SK-N-SH (cell line): Measurements from ENCODE around the gene NLGN1. TPM values are rescaled to one million over a fixed set of nuclear protein-coding genes. Genes with fewer than 3 reads are reported as not detected.

Experiments used
- CTCF ChIA-PET: fragments of 300-600, 350-600 bp; formaldehyde crosslinking; extraction: SDS; loops from one replicate; lab custom pipeline; 2021; lab: Yijun Ruan, JAX
- POLR2A ChIA-PET: fragments of 350-600 bp; sonication (Branson Sonifier 250); formaldehyde crosslinking; extraction: SDS; loops from one replicate; lab custom pipeline; 2020; ENCODE audit warnings: antibody characterized with exemption, inconsistent platforms; lab: Yijun Ruan, JAX
- DNase-seq: peaks from one replicate; pipeline ENCODE4 v3.0.0; 2012
- H2AFZ ChIP-seq: fragments of 200-600 bp; sonication (generic); 2 replicates; pipeline ENCODE4 v1.8.1; 2016; ENCODE audit warnings: antibody characterized with exemption, mild to moderate bottlenecking, low read depth
- H3F3A ChIP-seq: fragments of 200-600 bp; sonication (generic); replicated peaks from 2 replicates; pipeline ENCODE3; 2016; ENCODE audit warnings: antibody characterized with exemption, mild to moderate bottlenecking; ENCODE audit not compliant: insufficient read depth
- H3K27ac ChIP-seq, 2 experiments: fragments of 200-500 bp in 1 of 2; fragments of 200-600 bp in 1 of 2; sonication (Bioruptor generic) in 1 of 2; sonication (generic), shearing (Covaris generic) in 1 of 2; 2 replicates each; pipeline versions ENCODE4 v1.5.1 to v1.6.1; 2014 to 2016; ENCODE audit warnings: low read depth in 2 of 2, inconsistent platforms in 1 of 2, low read length in 1 of 2, mild to moderate bottlenecking in 1 of 2, mixed read lengths in 1 of 2
- H3K27me3 ChIP-seq: fragments of 200-600 bp; sonication (generic), shearing (Covaris generic); 2 replicates; pipeline ENCODE4 v1.6.1; 2016; ENCODE audit warnings: mixed run types; ENCODE audit not compliant: insufficient read depth
- H3K36me3 ChIP-seq, 2 experiments: fragments of 200-500 bp in 1 of 2; fragments of 200-600 bp in 1 of 2; sonication (Bioruptor generic) in 1 of 2; sonication (generic) in 1 of 2; replicated peaks in 1 of 2; 2 replicates each; pipeline versions ENCODE3 to v1.5.1; 2014 to 2016; ENCODE audit warnings: low read length in 1 of 2, mild to moderate bottlenecking in 1 of 2; ENCODE audit not compliant: insufficient read depth in 2 of 2, control insufficient read depth in 1 of 2
- H3K4me1 ChIP-seq, 2 experiments: fragments of 200-500 bp in 1 of 2; fragments of 200-600 bp in 1 of 2; sonication (Bioruptor generic) in 1 of 2; sonication (generic), shearing (Covaris generic) in 1 of 2; 2 replicates each; pipeline versions ENCODE4 v1.5.1 to v1.6.1; 2014 to 2016; ENCODE audit warnings: low read depth in 1 of 2, low read length in 1 of 2, mixed run types in 1 of 2; ENCODE audit not compliant: insufficient read depth in 2 of 2, control insufficient read depth in 1 of 2
- H3K4me2 ChIP-seq: fragments of 200-600 bp; sonication (generic), shearing (Covaris generic); 2 replicates; pipeline ENCODE4 v1.6.1; 2017; ENCODE audit warnings: mixed run types
- H3K4me3 ChIP-seq, 2 experiments: fragments of 200-500 bp in 1 of 2; fragments of 200-600 bp in 1 of 2; sonication (Bioruptor generic) in 1 of 2; sonication (generic), shearing (Covaris generic) in 1 of 2; 2 replicates each; pipeline versions ENCODE4 v1.5.1 to v1.8.1; 2014 to 2016; ENCODE audit warnings: low read depth in 2 of 2, inconsistent platforms in 1 of 2, low read length in 1 of 2, mild to moderate bottlenecking in 1 of 2, mixed read lengths in 1 of 2, moderate library complexity in 1 of 2
- H3K79me2 ChIP-seq: fragments of 200-600 bp; sonication (generic); 2 replicates; pipeline ENCODE4 v1.8.1; 2017; ENCODE audit warnings: mild to moderate bottlenecking; ENCODE audit not compliant: insufficient read depth
- H3K9ac ChIP-seq: fragments of 200-600 bp; sonication (generic); 2 replicates; pipeline ENCODE4 v1.6.1; 2017; ENCODE audit warnings: mixed run types
- H3K9me2 ChIP-seq: fragments of 200-600 bp; sonication (generic); 2 replicates; pipeline ENCODE4 v1.6.1; 2017; ENCODE audit warnings: mixed run types
- H3K9me3 ChIP-seq: fragments of 200-600 bp; sonication (generic); 2 replicates; pipeline ENCODE4 v1.6.1; 2017; ENCODE audit warnings: mixed run types, mild to moderate bottlenecking, moderate library complexity
- H4K20me1 ChIP-seq: fragments of 200-600 bp; sonication (generic); 2 replicates; pipeline ENCODE4 v1.6.1; 2017; ENCODE audit warnings: mild to moderate bottlenecking, mixed run types; ENCODE audit not compliant: insufficient read depth
- CHD2 ChIP-seq: fragments of 150-350 bp; IDR thresholded peaks from 2 replicates; pipeline ENCODE4 v1.6.1; 2018; ENCODE audit warnings: low read length; ENCODE audit not compliant: partially characterized antibody
- ELF1 ChIP-seq: IDR thresholded peaks from 2 replicates; pipeline ENCODE4 v1.4.0; 2012
- EZH2phosphoT487 ChIP-seq: fragments of 200-600 bp; sonication (generic); IDR thresholded peaks from 2 replicates; pipeline ENCODE4 v1.6.1; 2017; ENCODE audit warnings: low read depth, mixed run types, mild to moderate bottlenecking, antibody characterized with exemption, moderate library complexity, borderline replicate concordance
- FOSL2 ChIP-seq: IDR thresholded peaks from 2 replicates; pipeline ENCODE4 v1.4.0; 2012; ENCODE audit warnings: low read depth, mild to moderate bottlenecking, moderate library complexity, borderline replicate concordance
- GABPA ChIP-seq: IDR thresholded peaks from 2 replicates; pipeline ENCODE4 v1.4.0; 2012; ENCODE audit warnings: low read depth, mild to moderate bottlenecking
- GATA2 ChIP-seq: sonication (generic); formaldehyde crosslinking; IDR thresholded peaks from 2 replicates; pipeline ENCODE4 v1.5.0; 2020; ENCODE audit warnings: mild to moderate bottlenecking, missing genetic modification reagents
- JUND ChIP-seq: IDR thresholded peaks from 2 replicates; pipeline ENCODE4 v1.4.0; 2012
- MEF2A ChIP-seq: IDR thresholded peaks from 2 replicates; pipeline ENCODE4 v1.4.0; 2012; ENCODE audit warnings: low read depth, borderline replicate concordance
- NFIC ChIP-seq: IDR thresholded peaks from 2 replicates; pipeline ENCODE4 v1.4.0; 2012; ENCODE audit warnings: borderline replicate concordance
- TAF1 ChIP-seq: IDR thresholded peaks from 2 replicates; pipeline ENCODE4 v1.6.1; 2012; ENCODE audit warnings: low read depth, mild to moderate bottlenecking, low read length, moderate library complexity, borderline replicate concordance
- TEAD4 ChIP-seq: IDR thresholded peaks from 2 replicates; pipeline ENCODE4 v1.4.0; 2012; ENCODE audit warnings: mild to moderate bottlenecking, borderline replicate concordance; ENCODE audit not compliant: insufficient read depth
- YY1 ChIP-seq: IDR thresholded peaks from 2 replicates; pipeline ENCODE4 v1.4.0; 2012; ENCODE audit warnings: low read depth, mild to moderate bottlenecking
- WGBS: methylation state at CpG from one replicate; pipeline ENCODE4 v1.1.6; 2017; ENCODE audit warnings: low lambda C conversion rate; 5-methylcytosine and 5-hydroxymethylcytosine counted together
- polyA plus RNA-seq, 3 experiments: library from polyadenylated mRNA; depleted of rRNA; stranded (reverse); fragments of >200 nt; gene quantifications; 2 replicates each; pipeline ENCODE4 v1.2.3, GENCODE V29; 2012
- TF ChIP-seq, protein P1 (sequence below): fragments of 150-350 bp; IDR thresholded peaks from 2 replicates; pipeline ENCODE4 v1.6.1; 2016; ENCODE audit warnings: mild to moderate bottlenecking, low read depth, low read length
- TF ChIP-seq, protein P2 (sequence below): fragments of 150-350 bp; IDR thresholded peaks from 2 replicates; pipeline ENCODE4 v1.6.1; 2017; ENCODE audit warnings: antibody characterized with exemption, low read length, low read depth, borderline replicate concordance
- TF ChIP-seq, protein P3 (sequence below): IDR thresholded peaks from 2 replicates; pipeline ENCODE4 v1.4.0; 2012; ENCODE audit warnings: low read depth
- TF ChIP-seq, protein P4 (sequence below): fragments of 200-600 bp; sonication (generic); IDR thresholded peaks from 2 replicates; pipeline ENCODE4 v1.6.1; 2017; ENCODE audit warnings: antibody characterized with exemption, mild to moderate bottlenecking, moderate library complexity
- TF ChIP-seq, protein P5 (sequence below): IDR thresholded peaks from 2 replicates; pipeline ENCODE4; 2012

Gene NLGN1
- polyA plus RNA-seq, 1 of the 3 experiments (the other 2 are of a cell fraction): 1.5 TPM

GRCh38 chr3:174132006-174132405, 734.5 kb downstream of the NLGN1 start (continued):
- TF ChIP-seq NFIC: no peak
- no peak for TF ChIP-seq YY1
- no peak for TF ChIP-seq GATA2 (CRISPR knock-in tag)
- TF ChIP-seq, protein P1, sequence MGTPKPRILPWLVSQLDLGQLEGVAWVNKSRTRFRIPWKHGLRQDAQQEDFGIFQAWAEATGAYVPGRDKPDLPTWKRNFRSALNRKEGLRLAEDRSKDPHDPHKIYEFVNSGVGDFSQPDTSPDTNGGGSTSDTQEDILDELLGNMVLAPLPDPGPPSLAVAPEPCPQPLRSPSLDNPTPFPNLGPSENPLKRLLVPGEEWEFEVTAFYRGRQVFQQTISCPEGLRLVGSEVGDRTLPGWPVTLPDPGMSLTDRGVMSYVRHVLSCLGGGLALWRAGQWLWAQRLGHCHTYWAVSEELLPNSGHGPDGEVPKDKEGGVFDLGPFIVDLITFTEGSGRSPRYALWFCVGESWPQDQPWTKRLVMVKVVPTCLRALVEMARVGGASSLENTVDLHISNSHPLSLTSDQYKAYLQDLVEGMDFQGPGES: no peak
- TF ChIP-seq JUND: no peak

GRCh38 chr3:174132421-174133042, 735.0 kb downstream of the NLGN1 start:
- H3K4me2 ChIP-seq: no peak overlapping the region
- H3K4me1 ChIP-seq: 0 out of 4 replicates have a peak, but pooled peaks cover 0 to 6% of the 10 kb centered on the region in 2 experiments
- DNase-seq: no peak
- no peak overlapping the region for H3K9ac ChIP-seq
- TF ChIP-seq, protein P2, sequence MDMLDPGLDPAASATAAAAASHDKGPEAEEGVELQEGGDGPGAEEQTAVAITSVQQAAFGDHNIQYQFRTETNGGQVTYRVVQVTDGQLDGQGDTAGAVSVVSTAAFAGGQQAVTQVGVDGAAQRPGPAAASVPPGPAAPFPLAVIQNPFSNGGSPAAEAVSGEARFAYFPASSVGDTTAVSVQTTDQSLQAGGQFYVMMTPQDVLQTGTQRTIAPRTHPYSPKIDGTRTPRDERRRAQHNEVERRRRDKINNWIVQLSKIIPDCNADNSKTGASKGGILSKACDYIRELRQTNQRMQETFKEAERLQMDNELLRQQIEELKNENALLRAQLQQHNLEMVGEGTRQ: no peak
- TF ChIP-seq, all 33 proteins: peak for 0
- no peaks in the 10 kb centered on the region for H3K9me2 ChIP-seq
- 85% methylated on average over 5 of the region's 5 CpGs for WGBS
- H3K4me3 ChIP-seq: no peak overlapping the region
- H3K79me2 ChIP-seq: no peaks in the 10 kb centered on the region
- no peak overlapping the region for H2AFZ ChIP-seq
- H3K9me3 ChIP-seq: no peaks in the 10 kb centered on the region
- CTCF ChIA-PET: no interaction called here
- H3K27me3 ChIP-seq: no peaks in the 10 kb centered on the region
- no peaks in the 10 kb centered on the region for H3F3A ChIP-seq
- no peaks in the 10 kb centered on the region for H4K20me1 ChIP-seq
- H3K36me3 ChIP-seq: no peaks in the 10 kb centered on the region
- POLR2A ChIA-PET: no interaction called here
- H3K27ac ChIP-seq: no peak overlapping the region

DNA sequence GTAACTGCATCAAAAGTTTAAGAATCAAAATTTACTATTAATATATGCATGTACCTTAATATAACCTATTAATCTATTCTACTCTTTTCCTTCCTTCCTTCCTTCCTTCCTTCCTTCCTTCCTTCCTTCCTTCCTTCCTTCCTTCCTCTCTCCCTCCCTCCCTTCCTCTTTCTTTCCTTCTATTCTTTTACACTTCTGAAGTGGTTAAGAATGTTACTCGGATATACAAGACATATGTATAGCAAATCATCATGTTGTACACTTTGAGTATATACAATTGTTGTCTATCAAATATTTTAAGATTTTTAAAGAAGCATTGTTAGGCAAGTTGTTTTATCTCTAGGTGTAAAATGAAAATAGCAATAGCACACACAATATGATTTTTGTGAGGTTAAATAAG, 748.5 kb downstream of the NLGN1 start:
- H3K9me3 ChIP-seq: no peaks in the 10 kb centered on the region
- no peak overlapping the region for H3K4me2 ChIP-seq
- peaks cover 0 to 6% of the 10 kb centered on the region in 2 experiments for H3K36me3 ChIP-seq
- H3K79me2 ChIP-seq: no peaks in the 10 kb centered on the region
- no peak for DNase-seq
- no peaks in the 10 kb centered on the region for H3K9me2 ChIP-seq
- no peaks in the 10 kb centered on the region for H4K20me1 ChIP-seq
- H3K4me1 ChIP-seq: no peaks in the 10 kb centered on the region
- H3K27me3 ChIP-seq: no peaks in the 10 kb centered on the region
- no peak overlapping the region for H2AFZ ChIP-seq
- POLR2A ChIA-PET: no interaction called here
- 73% methylated on average over 1 of the region's 1 CpG for WGBS
- peaks cover 1% of the 10 kb centered on the region for H3F3A ChIP-seq
- H3K4me3 ChIP-seq: no peak overlapping the region
- CTCF ChIA-PET: no interaction called here
- H3K27ac ChIP-seq: no peak overlapping the region
- H3K9ac ChIP-seq: no peak overlapping the region
- no peak for TF ChIP-seq TAF1
- TF ChIP-seq, protein P3, sequence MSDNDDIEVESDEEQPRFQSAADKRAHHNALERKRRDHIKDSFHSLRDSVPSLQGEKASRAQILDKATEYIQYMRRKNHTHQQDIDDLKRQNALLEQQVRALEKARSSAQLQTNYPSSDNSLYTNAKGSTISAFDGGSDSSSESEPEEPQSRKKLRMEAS: no peak
- no peak for TF ChIP-seq CHD2
- TF ChIP-seq FOSL2: no peak
- TF ChIP-seq EZH2phosphoT487: no peak
- TF ChIP-seq YY1: no peak
- TF ChIP-seq GABPA: no peak
- TF ChIP-seq, protein P4, sequence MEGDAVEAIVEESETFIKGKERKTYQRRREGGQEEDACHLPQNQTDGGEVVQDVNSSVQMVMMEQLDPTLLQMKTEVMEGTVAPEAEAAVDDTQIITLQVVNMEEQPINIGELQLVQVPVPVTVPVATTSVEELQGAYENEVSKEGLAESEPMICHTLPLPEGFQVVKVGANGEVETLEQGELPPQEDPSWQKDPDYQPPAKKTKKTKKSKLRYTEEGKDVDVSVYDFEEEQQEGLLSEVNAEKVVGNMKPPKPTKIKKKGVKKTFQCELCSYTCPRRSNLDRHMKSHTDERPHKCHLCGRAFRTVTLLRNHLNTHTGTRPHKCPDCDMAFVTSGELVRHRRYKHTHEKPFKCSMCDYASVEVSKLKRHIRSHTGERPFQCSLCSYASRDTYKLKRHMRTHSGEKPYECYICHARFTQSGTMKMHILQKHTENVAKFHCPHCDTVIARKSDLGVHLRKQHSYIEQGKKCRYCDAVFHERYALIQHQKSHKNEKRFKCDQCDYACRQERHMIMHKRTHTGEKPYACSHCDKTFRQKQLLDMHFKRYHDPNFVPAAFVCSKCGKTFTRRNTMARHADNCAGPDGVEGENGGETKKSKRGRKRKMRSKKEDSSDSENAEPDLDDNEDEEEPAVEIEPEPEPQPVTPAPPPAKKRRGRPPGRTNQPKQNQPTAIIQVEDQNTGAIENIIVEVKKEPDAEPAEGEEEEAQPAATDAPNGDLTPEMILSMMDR: no peak
- TF ChIP-seq ELF1: no peak
- no peak for TF ChIP-seq TEAD4
- TF ChIP-seq MEF2A: no peak
- no peak for TF ChIP-seq GATA2 (CRISPR knock-in tag)
- TF ChIP-seq, protein P1: no peak
- TF ChIP-seq, protein P2: no peak
- no peak for TF ChIP-seq NFIC
- TF ChIP-seq, protein P5, sequence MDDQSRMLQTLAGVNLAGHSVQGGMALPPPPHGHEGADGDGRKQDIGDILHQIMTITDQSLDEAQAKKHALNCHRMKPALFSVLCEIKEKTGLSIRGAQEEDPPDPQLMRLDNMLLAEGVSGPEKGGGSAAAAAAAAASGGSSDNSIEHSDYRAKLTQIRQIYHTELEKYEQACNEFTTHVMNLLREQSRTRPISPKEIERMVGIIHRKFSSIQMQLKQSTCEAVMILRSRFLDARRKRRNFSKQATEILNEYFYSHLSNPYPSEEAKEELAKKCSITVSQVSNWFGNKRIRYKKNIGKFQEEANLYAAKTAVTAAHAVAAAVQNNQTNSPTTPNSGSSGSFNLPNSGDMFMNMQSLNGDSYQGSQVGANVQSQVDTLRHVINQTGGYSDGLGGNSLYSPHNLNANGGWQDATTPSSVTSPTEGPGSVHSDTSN: no peak
